ENCODE results near the gene AICDA.
A peak's percentile ranks its signal among the peaks of the same experiment; 100 is the strongest.

The AICDA gene

GRCh38 chr12:8564656-8565055, 48.0 kb downstream of the AICDA start:
- H3K27me3 ChIP-seq = no peaks in the 10 kb centered on the region
- TF ChIP-seq CTCF (IDR thresholded peaks at IDR 0.05; ENCODE audit: low read depth, low read length) = no peak
- DNase-seq = peak; percentile 7
- H3K4me3 ChIP-seq (ENCODE audit: low read depth, low read length) = no peak overlapping the region
- H3K9me3 ChIP-seq = no peaks in the 10 kb centered on the region
- no peaks in the 10 kb centered on the region for H3K4me1 ChIP-seq
- no peaks in the 10 kb centered on the region for H3K36me3 ChIP-seq

- Histone ChIP-seq H3K27me3 (no peaks in the 10 kb centered on the region), H3K4me1 (no peaks in the 10 kb centered on the region), H3K9me3 (no peaks in the 10 kb centered on the region), H3K36me3 (no peaks in the 10 kb centered on the region), H3K4me3 (ENCODE audit: low read depth, low read length) (no peak overlapping the region)
- TF ChIP-seq CTCF (IDR thresholded peaks at IDR 0.05; ENCODE audit: low read depth, low read length) = no peak
- no peak for DNase-seq
Observed at GRCh38 chr12:8563356-8563755, 49.3 kb downstream of the AICDA start.

- no peaks in the 10 kb centered on the region for H3K9me3 ChIP-seq
- H3K36me3 ChIP-seq = no peaks in the 10 kb centered on the region
- peak overlapping the region; percentile 31 for H3K4me3 ChIP-seq (ENCODE audit: low read depth, low read length)
- no peaks in the 10 kb centered on the region for H3K27me3 ChIP-seq
- peak; percentile 32 for DNase-seq
- TF ChIP-seq CTCF (IDR thresholded peaks at IDR 0.05; ENCODE audit: low read depth, low read length) = peak; percentile 68
- H3K4me1 ChIP-seq = no peaks in the 10 kb centered on the region
Observed at GRCh38 chr12:8562310-8562709, 50.3 kb downstream of the AICDA start.

GRCh38 chr12:8561011-8561410, 51.6 kb downstream of the AICDA start:
- no peaks in the 10 kb centered on the region for H3K36me3 ChIP-seq

GRCh38 chr12:8559676-8560075, 53.0 kb downstream of the AICDA start:
- no peaks in the 10 kb centered on the region for H3K9me3 ChIP-seq
- no peak for DNase-seq
- no peak for TF ChIP-seq CTCF (IDR thresholded peaks at IDR 0.05; ENCODE audit: low read depth, low read length)
- H3K4me1 ChIP-seq = no peaks in the 10 kb centered on the region
- no peaks in the 10 kb centered on the region; the same call in 1 of the 2 replicates for H3K27me3 ChIP-seq
- no peaks in the 10 kb centered on the region for H3K36me3 ChIP-seq
- no peak overlapping the region for H3K4me3 ChIP-seq (ENCODE audit: low read depth, low read length)

More at GRCh38 chr12:8561011-8561410, 51.6 kb downstream of the AICDA start:
- no peaks in the 10 kb centered on the region for H3K4me1 ChIP-seq
- no peak for DNase-seq
- H3K4me3 ChIP-seq (ENCODE audit: low read depth, low read length) = no peak overlapping the region
- TF ChIP-seq CTCF (IDR thresholded peaks at IDR 0.05; ENCODE audit: low read depth, low read length) = no peak
- H3K27me3 ChIP-seq = no peaks in the 10 kb centered on the region; the same call in 1 of the 2 replicates
- no peaks in the 10 kb centered on the region for H3K9me3 ChIP-seq

- no peaks in the 10 kb centered on the region for H3K36me3 ChIP-seq
- no peaks in the 10 kb centered on the region; the same call in 1 of the 2 replicates for H3K27me3 ChIP-seq
- no peak for TF ChIP-seq CTCF (IDR thresholded peaks at IDR 0.05; ENCODE audit: low read depth, low read length)
- no peak for DNase-seq
- H3K9me3 ChIP-seq = no peaks in the 10 kb centered on the region
- no peaks in the 10 kb centered on the region for H3K4me1 ChIP-seq
- H3K4me3 ChIP-seq (ENCODE audit: low read depth, low read length) = no peak overlapping the region
Observed at GRCh38 chr12:8556531-8557097, 56.0 kb downstream of the AICDA start.

All from BE2C (cell line).